SU-DHL-6 (cell line): Measurements from ENCODE around the gene RAC2.

Experiments used
- H2AFZ ChIP-seq: fragments of 200-600 bp; sonication (generic); 2 replicates; pipeline ENCODE4 v1.6.1; 2014; ENCODE audit warnings: low read depth, mild to moderate bottlenecking, moderate library complexity, mixed read lengths, antibody characterized with exemption, low read length; ENCODE audit not compliant: severe bottlenecking
- H3F3A ChIP-seq: fragments of 200-600 bp; shearing (Covaris generic); 2 replicates; pipeline ENCODE4 v1.6.0; 2016; ENCODE audit warnings: antibody characterized with exemption, mild to moderate bottlenecking; ENCODE audit not compliant: insufficient read depth
- H3K27ac ChIP-seq: fragments of 200-600 bp; sonication (generic); 2 replicates; pipeline ENCODE4 v1.5.1; 2016; ENCODE audit warnings: low read depth, mild to moderate bottlenecking, low read length, moderate library complexity, mixed read lengths
- H3K27me3 ChIP-seq: fragments of 200-600 bp; sonication (generic), shearing (Covaris generic); 2 replicates; pipeline ENCODE4 v1.6.0; 2014; ENCODE audit warnings: mild to moderate bottlenecking, low read length
- H3K36me3 ChIP-seq: fragments of 200-600 bp; sonication (generic); 2 replicates; pipeline ENCODE4 v1.6.1; 2014; ENCODE audit warnings: mild to moderate bottlenecking, low read length, mixed read lengths
- H3K4me2 ChIP-seq: fragments of 300-600, 200-600 bp; shearing (Covaris generic), sonication (generic); 2 replicates; pipeline ENCODE4 v1.6.0; 2014; ENCODE audit warnings: low read length, low read depth, mild to moderate bottlenecking; ENCODE audit not compliant: poor library complexity, severe bottlenecking
- H3K4me3 ChIP-seq: fragments of 200-600 bp; sonication (generic); 2 replicates; pipeline ENCODE4 v1.5.1; 2014; ENCODE audit warnings: antibody characterized with exemption, low read length, mild to moderate bottlenecking, mixed read lengths; ENCODE audit not compliant: insufficient read depth, poor library complexity, severe bottlenecking
- H3K79me2 ChIP-seq: fragments of 200-600 bp; sonication (generic); 2 replicates; pipeline ENCODE4 v1.6.1; 2014; ENCODE audit warnings: mild to moderate bottlenecking, low read length, moderate library complexity; ENCODE audit not compliant: insufficient read depth
- H3K9ac ChIP-seq: fragments of 200-600 bp; sonication (generic); 2 replicates; pipeline ENCODE4 v1.7.0; 2014; ENCODE audit warnings: mild to moderate bottlenecking, low read length
- H3K9me2 ChIP-seq: fragments of 200-600 bp; sonication (generic); replicated peaks from 2 replicates; pipeline ENCODE4 v1.6.1; 2014; ENCODE audit warnings: low read length; ENCODE audit not compliant: insufficient read depth
- H3K9me3 ChIP-seq: fragments of 200-600 bp; sonication (generic); 2 replicates; pipeline ENCODE4 v1.6.1; 2014; ENCODE audit warnings: low read length, mixed read lengths; ENCODE audit not compliant: insufficient read depth
- H4K20me1 ChIP-seq: fragments of 200-600 bp; sonication (generic); 2 replicates; pipeline ENCODE4 v1.6.1; 2014; ENCODE audit warnings: low read depth, mild to moderate bottlenecking, antibody characterized with exemption, low read length, moderate library complexity, mixed read lengths
- CTCF ChIP-seq: fragments of 200-600 bp; sonication (generic); IDR thresholded peaks from one replicate; pipeline ENCODE4 v1.5.1; 2017; ENCODE audit warnings: antibody characterized with exemption, mild to moderate bottlenecking, low read length, moderate library complexity; ENCODE audit not compliant: insufficient read depth, poor library complexity, severe bottlenecking
- EZH2phosphoT487 ChIP-seq: fragments of 200-600 bp; sonication (generic), shearing (Covaris generic); conservative IDR thresholded peaks from 2 replicates; pipeline ENCODE4 v1.6.1; 2018; ENCODE audit warnings: mild to moderate bottlenecking, antibody characterized with exemption, low read length, moderate library complexity, mixed read lengths

Gene RAC2

GRCh38 chr22:37193629-37194191 lies 50.4 kb downstream of the RAC2 start:
- Histone ChIP-seq H3K27me3 (no peaks in the 10 kb centered on the region), H2AFZ (no peak overlapping the region), H3F3A (no peaks in the 10 kb centered on the region), H3K9ac (no peak overlapping the region), H3K4me2 (no peak overlapping the region), H3K36me3 (no peaks in the 10 kb centered on the region; the same call in 1 of the 2 replicates), H3K27ac (no peak overlapping the region), H3K9me3 (peaks cover 13% of the 10 kb centered on the region; the same call in 1 of the 2 replicates), H4K20me1 (no peaks in the 10 kb centered on the region), H3K79me2 (no peaks in the 10 kb centered on the region), H3K9me2 (no peaks in the 10 kb centered on the region), H3K4me3 (no peak overlapping the region)
- no peak for TF ChIP-seq EZH2phosphoT487
- TF ChIP-seq CTCF: no peak

- Histone ChIP-seq H3K4me3 (no peak overlapping the region), H3K9ac (no peak overlapping the region), H3K27me3 (no peaks in the 10 kb centered on the region), H3K9me2 (no peaks in the 10 kb centered on the region), H3K36me3 (no peaks in the 10 kb centered on the region; the same call in 1 of the 2 replicates), H2AFZ (no peak overlapping the region), H3K4me2 (no peak overlapping the region), H3K9me3 (peaks cover 13% of the 10 kb centered on the region; the same call in 1 of the 2 replicates), H4K20me1 (no peaks in the 10 kb centered on the region), H3K27ac (no peak overlapping the region), H3K79me2 (no peaks in the 10 kb centered on the region), H3F3A (no peaks in the 10 kb centered on the region)
- TF ChIP-seq EZH2phosphoT487: no peak
- TF ChIP-seq CTCF: no peak
These were observed 51.3 kb downstream of the RAC2 start for GRCh38 chr22:37192741-37193140.

- Histone ChIP-seq H3K4me3 (no peak overlapping the region), H2AFZ (no peak overlapping the region), H4K20me1 (no peaks in the 10 kb centered on the region), H3K9me3 (peaks cover 13% of the 10 kb centered on the region; the same call in 1 of the 2 replicates), H3K9ac (no peak overlapping the region), H3K4me2 (no peak overlapping the region), H3K79me2 (no peaks in the 10 kb centered on the region), H3K27ac (no peak overlapping the region), H3K27me3 (no peaks in the 10 kb centered on the region), H3K9me2 (no peaks in the 10 kb centered on the region), H3K36me3 (no peaks in the 10 kb centered on the region; the same call in 1 of the 2 replicates), H3F3A (no peaks in the 10 kb centered on the region)
- TF ChIP-seq EZH2phosphoT487 (no peak), CTCF (no peak)
These were observed 51.9 kb downstream of the RAC2 start for GRCh38 chr22:37192204-37192603.
